Measurements from ENCODE around the gene WDR7. TPM values are rescaled to one million over a fixed set of nuclear protein-coding genes. Genes with fewer than 3 reads are reported as not detected.

Gene WDR7
- total and polyA plus RNA-seq, 2 experiments from 2014 or later: 7.0 to 14.8 TPM

GRCh38 chr18:56638232-56639103 lies 12.7 kb upstream of the WDR7 start, which contains the start of gene TXNL1:
Gene TXNL1, minus strand, starts transcription at chr18:56638592. Its CDS starts 152 bp downstream, at chr18:56638440.
- peak within 1 kb of the TSS; percentile 97 for H3K27ac ChIP-seq (ENCODE audit: low read depth)
- peak; percentile 99 for DNase-seq (ENCODE audit: low spot score)
- H2AFZ ChIP-seq: peak within 1 kb of the TSS; percentile 64; the same call in 1 of the 2 replicates

GRCh38 chr18:56639104-56639381 lies 12.1 kb upstream of the WDR7 start:
- peak overlapping the region; percentile 77; the same call in 1 of the 2 replicates for H3K27ac ChIP-seq (ENCODE audit: low read depth)
- peak overlapping the region; percentile 83 for H3K4me2 ChIP-seq
- Mint-ChIP-seq H3K9me3 (no peaks in the 10 kb centered on the region; the same call in 2 of the 3 replicates), H3K4me1 (peaks cover 13% of the 10 kb centered on the region), H3K4me3 (peak overlapping the region; percentile 100), H3K36me3 (ENCODE audit: low read depth) (peaks cover 12% of the 10 kb centered on the region), H3K27me3 (ENCODE audit: insufficient read depth, low read depth, poor library complexity) (peaks cover 7% of the 10 kb centered on the region), H3K27ac (peak overlapping the region; percentile 100)
- H3K4me3 ChIP-seq: peak overlapping the region; percentile 98
- H3K9me2 ChIP-seq (ENCODE audit: insufficient read depth): no peaks in the 10 kb centered on the region
- H3K36me3 ChIP-seq (ENCODE audit: insufficient read depth): no peaks in the 10 kb centered on the region
- peaks cover 14% of the 10 kb centered on the region; the same call in 1 of the 2 replicates for H3K4me1 ChIP-seq (ENCODE audit: insufficient read depth)
- no peaks in the 10 kb centered on the region for H3K27me3 ChIP-seq (ENCODE audit: insufficient read depth)
- no peak for ATAC-seq
- H4K20me1 ChIP-seq (replicated peaks; ENCODE audit: insufficient read depth): peaks cover 24% of the 10 kb centered on the region
- H3F3A ChIP-seq (replicated peaks; ENCODE audit: low read depth): no peaks in the 10 kb centered on the region
- H2AFZ ChIP-seq: peak overlapping the region; percentile 64; the same call in 1 of the 2 replicates
- DNase-seq (ENCODE audit: low spot score): peak; percentile 17
- H3K79me2 ChIP-seq (replicated peaks; ENCODE audit: insufficient read depth): peaks cover 43% of the 10 kb centered on the region
- TF ChIP-seq CTCF (conservative IDR thresholded peaks at IDR 0.05; ENCODE audit: low read depth in 2 of 2): no peak

More at GRCh38 chr18:56638232-56639103, 12.7 kb upstream of the WDR7 start, which contains the start of gene TXNL1:
- Mint-ChIP-seq H3K4me3 (peak within 1 kb of the TSS; percentile 100), H3K4me1 (peaks cover 13% of the 10 kb centered on the region), H3K27ac (peak within 1 kb of the TSS; percentile 100), H3K36me3 (ENCODE audit: low read depth) (peaks cover 15% of the 10 kb centered on the region), H3K9me3 (no peaks in the 10 kb centered on the region; the same call in 2 of the 3 replicates), H3K27me3 (ENCODE audit: insufficient read depth, low read depth, poor library complexity) (peaks cover 7% of the 10 kb centered on the region)
- peaks cover 14% of the 10 kb centered on the region; the same call in 1 of the 2 replicates for H3K4me1 ChIP-seq (ENCODE audit: insufficient read depth)
- H4K20me1 ChIP-seq (replicated peaks; ENCODE audit: insufficient read depth): peaks cover 26% of the 10 kb centered on the region
- ATAC-seq: peak; percentile 95
- H3K36me3 ChIP-seq (ENCODE audit: insufficient read depth): no peaks in the 10 kb centered on the region
- no peaks in the 10 kb centered on the region for H3K9me2 ChIP-seq (ENCODE audit: insufficient read depth)
- H3K4me3 ChIP-seq: peak within 1 kb of the TSS; percentile 98
- H3K4me2 ChIP-seq: peak within 1 kb of the TSS; percentile 89
- H3F3A ChIP-seq (replicated peaks; ENCODE audit: low read depth): no peaks in the 10 kb centered on the region
- peak; percentile 92 for TF ChIP-seq POLR2AphosphoS5 (IDR thresholded peaks at IDR 0.05; ENCODE audit: low read depth)
- TF ChIP-seq STAT1 (IDR thresholded peaks at IDR 0.05; ENCODE audit: unreplicated experiment): no peak
- TF ChIP-seq, protein P1, sequence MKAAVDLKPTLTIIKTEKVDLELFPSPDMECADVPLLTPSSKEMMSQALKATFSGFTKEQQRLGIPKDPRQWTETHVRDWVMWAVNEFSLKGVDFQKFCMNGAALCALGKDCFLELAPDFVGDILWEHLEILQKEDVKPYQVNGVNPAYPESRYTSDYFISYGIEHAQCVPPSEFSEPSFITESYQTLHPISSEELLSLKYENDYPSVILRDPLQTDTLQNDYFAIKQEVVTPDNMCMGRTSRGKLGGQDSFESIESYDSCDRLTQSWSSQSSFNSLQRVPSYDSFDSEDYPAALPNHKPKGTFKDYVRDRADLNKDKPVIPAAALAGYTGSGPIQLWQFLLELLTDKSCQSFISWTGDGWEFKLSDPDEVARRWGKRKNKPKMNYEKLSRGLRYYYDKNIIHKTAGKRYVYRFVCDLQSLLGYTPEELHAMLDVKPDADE (IDR thresholded peaks at IDR 0.05): peak; percentile 81
- peak; percentile 99 for TF ChIP-seq CREB1 (CRISPR knock-in tag; IDR thresholded peaks at IDR 0.05; ENCODE audit: low read depth)
- no peaks in the 10 kb centered on the region for H3K27me3 ChIP-seq (ENCODE audit: insufficient read depth)
- H3K79me2 ChIP-seq (replicated peaks; ENCODE audit: insufficient read depth): peaks cover 48% of the 10 kb centered on the region
